GM19099 (cell line): Measurements from ENCODE around the gene TCERG1L.

Experiments
- POLR2A ChIP-seq: IDR thresholded peaks from 3 replicates; pipeline ENCODE4 v1.6.1; 2011; ENCODE audit warnings: low read depth; ENCODE audit not compliant: insufficient read length; ENCODE audit errors: extremely low read depth

The TCERG1L gene

GRCh38 chr10:131264110-131264788 is 47.3 kb downstream of the TCERG1L start:
- TF ChIP-seq POLR2A = no peak

- TF ChIP-seq POLR2A = no peak
These were observed 49.5 kb downstream of the TCERG1L start for GRCh38 chr10:131261890-131262475.

GRCh38 chr10:131260452-131261211 is 50.9 kb downstream of the TCERG1L start:
- TF ChIP-seq POLR2A = no peak

GRCh38 chr10:131260031-131260430 is 51.5 kb downstream of the TCERG1L start:
- no peak for TF ChIP-seq POLR2A

GRCh38 chr10:131259535-131259934 is 52.0 kb downstream of the TCERG1L start:
- TF ChIP-seq POLR2A = no peak

- TF ChIP-seq POLR2A = no peak
These were observed 53.3 kb downstream of the TCERG1L start for GRCh38 chr10:131258256-131258655.

GRCh38 chr10:131257027-131257426 is 54.5 kb downstream of the TCERG1L start:
- no peak for TF ChIP-seq POLR2A

GRCh38 chr10:131254859-131255252 is 56.7 kb downstream of the TCERG1L start:
- TF ChIP-seq POLR2A = no peak

- no peak for TF ChIP-seq POLR2A
These were observed 57.3 kb downstream of the TCERG1L start for GRCh38 chr10:131253931-131254858.

GRCh38 chr10:131252567-131253276 is 58.8 kb downstream of the TCERG1L start:
- no peak for TF ChIP-seq POLR2A

- TF ChIP-seq POLR2A = no peak
These were observed 60.4 kb downstream of the TCERG1L start for GRCh38 chr10:131251146-131251541.

- no peak for TF ChIP-seq POLR2A
These were observed 60.9 kb downstream of the TCERG1L start for GRCh38 chr10:131250454-131251145.

- no peak for TF ChIP-seq POLR2A
These were observed 61.6 kb downstream of the TCERG1L start for GRCh38 chr10:131249955-131250344.
